Ovary (tissue), 9 donors: ENCODE measurements around the gene LGALS13. TPM values are rescaled to one million over a fixed set of nuclear protein-coding genes. Genes with fewer than 3 reads are reported as not detected.

ENCODE experiments used
- DNase-seq, 5 donors: peaks; one replicate each; pipeline ENCODE4 v3.0.0-alpha.2; 2019 to 2020
- H3K27ac ChIP-seq, 2 donors: fragments of 200-600 bp; one replicate each; pipeline versions ENCODE4 v1.5.1 to v1.8.0; 2019 to 2022
- H3K27me3 ChIP-seq: fragments of 200-600 bp; one replicate; pipeline ENCODE4 v1.8.0; 2022
- H3K36me3 ChIP-seq: fragments of 200-600 bp; sonication (generic); one replicate; pipeline ENCODE4 v1.5.1; 2019
- H3K4me1 ChIP-seq: one replicate; pipeline ENCODE4 v1.8.1; 2013; ENCODE audit warnings: mild to moderate bottlenecking, moderate library complexity; ENCODE audit not compliant: insufficient read depth
- H3K4me3 ChIP-seq: fragments of 200-600 bp; sonication (generic); one replicate; pipeline ENCODE4 v1.5.1; 2017
- H3K9me3 ChIP-seq, 2 donors: fragments of 200-600 bp in 1 of 2; sonication (generic) in 1 of 2; one replicate each; pipeline versions ENCODE4 v1.5.1 to v1.8.1; 2013 to 2019; ENCODE audit warnings: mild to moderate bottlenecking in 1 of 2, moderate library complexity in 1 of 2
- CTCF ChIP-seq, 3 donors: fragments of 450-650 bp in 2 of 3; fragments of 200-600 bp in 1 of 3; IDR thresholded peaks; one replicate each; pipeline versions ENCODE4 v1.5.1 to v1.8.0; 2016 to 2022; ENCODE audit warnings: antibody characterized with exemption in 3 of 3, mild to moderate bottlenecking in 1 of 3
- EP300 ChIP-seq: sonication (generic); formaldehyde crosslinking; IDR thresholded peaks from one replicate; pipeline ENCODE4 v1.6.1; 2017; ENCODE audit warnings: antibody characterized with exemption
- POLR2A ChIP-seq: fragments of 450-650 bp; IDR thresholded peaks from one replicate; pipeline ENCODE4 v1.6.1; 2017; ENCODE audit warnings: antibody characterized with exemption, mild to moderate bottlenecking, moderate library complexity
- WGBS, 3 donors: extraction: QIAGEN DNeasy Blood & Tissue Kit in 1 of 3; methylation state at CpG; one replicate each; pipeline versions ENCODE4 v1.1.5 to v1.1.7; 2013 to 2017; 5-methylcytosine and 5-hydroxymethylcytosine counted together
- intact Hi-C, 4 donors: fragments of 100-400 bp; cut with DNase I; formaldehyde crosslinking; loops; one replicate each; pipeline versions ENCODE4 v1.11.0 to v1.15.1; 2022 to 2023
- polyA plus RNA-seq, 2 donors: library from polyadenylated mRNA; stranded (reverse); fragments of 200-250 nt in 1 of 2; fragments of 350-450 nt in 1 of 2; fragmentation: Illumina TruSeq in 1 of 2; extraction: RNeasy Lipid Tissue Mini Kit (QIAGEN cat#74804) in 1 of 2; gene quantifications; one replicate each; pipeline ENCODE4 v1.2.3, GENCODE V29; 2013 to 2014
- total RNA-seq, 7 donors: library from RNA; depleted of rRNA in 2 of 7; stranded (reverse); fragments of >200 nt in 2 of 7; fragmentation: NEBNext Ultra II Directional in 3 of 7; extraction: Animal tissue kit (Norgen Biotek cat#: 25700) in 3 of 7; gene quantifications; one replicate each; pipeline versions ENCODE4 v1.1.0 to v1.2.4, GENCODE V29; 2016 to 2023
- donor health status: DM: no; HTN: no; CAD: no; lungs with moderate emphysema.
- donor health status: DM: no; HTN: no; CAD: no.
- donor health status: Bipolar disorder and iron deficiency.
- donor health status: DM: yes; HTN: yes; CAD: no.
- donor health status: DM: no; HTN: no; CAD: no.
- donor health status: DM: yes; HTN: yes; CAD: no.

The LGALS13 gene
- total and polyA plus RNA-seq, 9 donors: not detected

- H3K27ac ChIP-seq: no peak overlapping the region
- no peaks in the 10 kb centered on the region for H3K27me3 ChIP-seq
- no peak for DNase-seq
- H3K9me3 ChIP-seq: no peaks in the 10 kb centered on the region
- no peak for TF ChIP-seq EP300
- no peak for TF ChIP-seq POLR2A
- TF ChIP-seq CTCF (IDR thresholded peaks at IDR 0.05): no peak
- H3K4me3 ChIP-seq: no peak overlapping the region
- intact Hi-C loops: no loop called here
- 49 to 56% (median 56%) methylated on average over 4 of the region's 4 CpGs for WGBS, 3 donors
- H3K36me3 ChIP-seq: no peaks in the 10 kb centered on the region
- no peaks in the 10 kb centered on the region for H3K4me1 ChIP-seq
These were observed 35.6 kb downstream of the LGALS13 start for GRCh38 chr19:39637891-39638290.

GRCh38 chr19:39641773-39642172 is 39.4 kb downstream of the LGALS13 start:
- no peak overlapping the region for H3K4me3 ChIP-seq
- H3K4me1 ChIP-seq: no peaks in the 10 kb centered on the region
- intact Hi-C loops: no loop called here
- 12 to 34% (median 32%) methylated on average over 1 of the region's 1 CpG for WGBS, 3 donors
- no peaks in the 10 kb centered on the region for H3K36me3 ChIP-seq
- H3K27me3 ChIP-seq: no peaks in the 10 kb centered on the region
- H3K27ac ChIP-seq: no peak overlapping the region
- no peaks in the 10 kb centered on the region for H3K9me3 ChIP-seq
- no peak for TF ChIP-seq EP300
- no peak for TF ChIP-seq CTCF (IDR thresholded peaks at IDR 0.05)
- no peak for TF ChIP-seq POLR2A
- DNase-seq: no peak

GRCh38 chr19:39643591-39643990 is 41.3 kb downstream of the LGALS13 start:
- no peak overlapping the region for H3K27ac ChIP-seq
- no peaks in the 10 kb centered on the region for H3K4me1 ChIP-seq

GRCh38 chr19:39645800-39646411 is 43.6 kb downstream of the LGALS13 start:
- no peaks in the 10 kb centered on the region for H3K4me1 ChIP-seq
- TF ChIP-seq EP300 (no peak), CTCF (IDR thresholded peaks at IDR 0.05) (no peak), POLR2A (no peak)
- WGBS, 3 donors: 18 to 25% (median 22%) methylated on average over 6 of the region's 6 CpGs
- H3K27ac ChIP-seq: no peak overlapping the region
- no peak overlapping the region for H3K4me3 ChIP-seq
- intact Hi-C loops: no loop called here
- no peaks in the 10 kb centered on the region for H3K36me3 ChIP-seq
- DNase-seq: no peak
- H3K27me3 ChIP-seq: no peaks in the 10 kb centered on the region
- no peaks in the 10 kb centered on the region for H3K9me3 ChIP-seq

More at GRCh38 chr19:39643591-39643990, 41.3 kb downstream of the LGALS13 start:
- no peak overlapping the region for H3K4me3 ChIP-seq
- DNase-seq: no peak
- 57 to 63% (median 61%) methylated on average over 5 of the region's 5 CpGs for WGBS, 3 donors
- no peaks in the 10 kb centered on the region for H3K9me3 ChIP-seq
- no peak for TF ChIP-seq CTCF (IDR thresholded peaks at IDR 0.05)
- TF ChIP-seq POLR2A: no peak
- no peak for TF ChIP-seq EP300
- no peaks in the 10 kb centered on the region for H3K27me3 ChIP-seq
- intact Hi-C loops: no loop called here
- H3K36me3 ChIP-seq: no peaks in the 10 kb centered on the region
